Stomach smooth muscle (tissue), 2 donors: ENCODE results near the gene OSCP1.
"Not testable (repeated sequence)": the region's sequence is repeated elsewhere in the genome, so short reads cannot be mapped to it uniquely, and the experiment has no call there.

ENCODE experiments used
- H3K27ac ChIP-seq: one replicate; pipeline ENCODE4 v1.7.0; 2013; ENCODE audit warnings: mild to moderate bottlenecking, low read length, inconsistent platforms
- H3K27me3 ChIP-seq, 2 donors: one replicate each; pipeline ENCODE4 v1.7.0; 2013; ENCODE audit warnings: low read length in 2 of 2; ENCODE audit not compliant: insufficient read depth in 2 of 2, control insufficient read depth in 1 of 2
- H3K36me3 ChIP-seq, 2 donors: one replicate each; pipeline ENCODE4 v1.7.0; 2013; ENCODE audit warnings: low read length in 2 of 2; ENCODE audit not compliant: control insufficient read depth in 2 of 2, insufficient read depth in 2 of 2
- H3K4me1 ChIP-seq: one replicate; pipeline ENCODE4 v1.7.0; 2013; ENCODE audit warnings: low read length; ENCODE audit not compliant: control insufficient read depth, insufficient read depth
- H3K4me3 ChIP-seq, 2 donors: one replicate each; pipeline ENCODE4 v1.7.0; 2013; ENCODE audit warnings: low read length in 2 of 2
- H3K9ac ChIP-seq, 2 donors: one replicate each; pipeline ENCODE4 v1.7.0; 2013; ENCODE audit warnings: low read length in 2 of 2, mild to moderate bottlenecking in 1 of 2
- H3K9me3 ChIP-seq, 2 donors: one replicate each; pipeline ENCODE4 v1.7.0; 2013; ENCODE audit warnings: low read length in 2 of 2; ENCODE audit not compliant: control insufficient read depth in 2 of 2
- donor health status: healthy.
- donor health status: Pancreatic carcinoma.

Gene OSCP1

GRCh38 chr1:36450270-36450918, at the start of gene OSCP1:
TSS of gene OSCP1 (minus strand) at chr1:36450451. CDS start at chr1:36450369, 82 bp downstream.
- peaks cover 9% of the 10 kb centered on the region for H3K4me1 ChIP-seq
- H3K27me3 ChIP-seq: no peaks in the 10 kb centered on the region
- H3K4me3 ChIP-seq: peak within 1 kb of the TSS; percentile 90 to 93
- H3K27ac ChIP-seq: peak within 1 kb of the TSS; percentile 95
- peaks cover 6 to 12% of the 10 kb centered on the region in 2 donors for H3K36me3 ChIP-seq
- no peaks in the 10 kb centered on the region for H3K9me3 ChIP-seq
- peak within 1 kb of the TSS; percentile 79 to 94 for H3K9ac ChIP-seq

GRCh38 chr1:36497207-36497606, 47.0 kb upstream of the OSCP1 start:
- Histone ChIP-seq H3K9ac (no peak overlapping the region), H3K9me3 (no peaks in the 10 kb centered on the region), H3K27me3 (no peaks in the 10 kb centered on the region), H3K27ac (no peak overlapping the region), H3K4me3 (no peak overlapping the region), H3K36me3 (no peaks in the 10 kb centered on the region), H3K4me1 (no peaks in the 10 kb centered on the region)

- H3K27me3 ChIP-seq: no peaks in the 10 kb centered on the region
- no peak overlapping the region for H3K4me3 ChIP-seq
- no peaks in the 10 kb centered on the region for H3K9me3 ChIP-seq
- no peaks in the 10 kb centered on the region for H3K36me3 ChIP-seq
- H3K4me1 ChIP-seq: no peaks in the 10 kb centered on the region
- no peak overlapping the region for H3K27ac ChIP-seq
- no peak overlapping the region for H3K9ac ChIP-seq
Observed at GRCh38 chr1:36494971-36495370, 44.7 kb upstream of the OSCP1 start.

DNA sequence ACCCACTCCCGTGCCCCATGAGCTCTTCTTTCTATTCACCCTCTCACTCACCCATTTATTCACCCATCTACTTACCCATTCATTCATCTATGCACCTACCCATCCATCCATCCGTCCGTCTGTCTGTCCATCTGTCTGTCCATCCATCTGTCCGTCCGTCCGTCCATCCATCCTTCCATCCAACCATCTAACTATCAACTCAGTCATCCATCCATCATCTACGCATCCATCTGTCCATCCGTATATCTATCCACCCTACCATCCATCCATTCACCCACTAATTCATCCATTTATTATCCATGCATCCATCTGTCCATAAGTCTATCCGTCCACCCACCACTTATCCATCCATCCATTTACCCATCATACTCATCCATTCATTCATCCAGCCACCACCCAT, 43.3 kb upstream of the OSCP1 start:
- Histone ChIP-seq H3K9me3 (no peaks in the 10 kb centered on the region), H3K4me1 (no peaks in the 10 kb centered on the region), H3K27me3 (no peaks in the 10 kb centered on the region), H3K9ac (no peak overlapping the region), H3K27ac (no peak overlapping the region), H3K4me3 (no peak overlapping the region), H3K36me3 (no peaks in the 10 kb centered on the region)

DNA sequence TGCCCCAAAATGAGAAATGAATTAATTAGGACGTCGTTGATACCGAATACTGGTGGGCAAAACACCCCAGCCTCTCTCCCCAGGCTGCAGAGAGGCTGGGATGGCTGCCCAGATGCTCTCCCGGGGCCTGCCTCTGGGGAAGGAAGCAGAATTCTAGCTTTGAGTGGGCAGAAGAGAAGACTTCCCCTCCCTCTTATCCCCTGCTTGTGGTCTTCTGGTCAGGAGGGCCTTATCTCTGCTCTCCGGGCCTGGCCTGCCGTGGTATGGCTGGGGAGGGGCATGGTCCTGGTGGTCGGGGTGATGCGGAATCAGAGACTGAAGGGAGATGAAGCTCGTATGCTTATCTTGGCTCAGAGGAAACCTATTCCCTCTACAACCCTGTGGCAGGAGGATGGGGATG, 42.2 kb upstream of the OSCP1 start:
- Histone ChIP-seq H3K4me3 (no peak overlapping the region), H3K9ac (no peak overlapping the region), H3K4me1 (no peaks in the 10 kb centered on the region), H3K36me3 (no peaks in the 10 kb centered on the region), H3K27ac (no peak overlapping the region), H3K9me3 (no peaks in the 10 kb centered on the region), H3K27me3 (peaks cover 0 to 2% of the 10 kb centered on the region in 2 donors)

- H3K27me3 ChIP-seq, H3K4me3 ChIP-seq, H3K36me3 ChIP-seq, H3K4me1 ChIP-seq, H3K9me3 ChIP-seq, H3K27ac ChIP-seq, H3K9ac ChIP-seq: not testable (repeated sequence)
Observed at GRCh38 chr1:36489258-36490051, 39.2 kb upstream of the OSCP1 start.

GRCh38 chr1:36487906-36488305, 37.7 kb upstream of the OSCP1 start:
- Histone ChIP-seq H3K27ac (no peak overlapping the region), H3K9ac (no peak overlapping the region), H3K4me1 (no peaks in the 10 kb centered on the region), H3K36me3 (no peaks in the 10 kb centered on the region), H3K9me3 (no peaks in the 10 kb centered on the region), H3K4me3 (no peak overlapping the region), H3K27me3 (peaks cover 0 to 6% of the 10 kb centered on the region in 2 donors)

GRCh38 chr1:36487336-36487725, 37.1 kb upstream of the OSCP1 start:
- H3K9me3 ChIP-seq, H3K4me3 ChIP-seq, H3K9ac ChIP-seq, H3K27ac ChIP-seq, H3K4me1 ChIP-seq, H3K27me3 ChIP-seq, H3K36me3 ChIP-seq: not testable (repeated sequence)

DNA sequence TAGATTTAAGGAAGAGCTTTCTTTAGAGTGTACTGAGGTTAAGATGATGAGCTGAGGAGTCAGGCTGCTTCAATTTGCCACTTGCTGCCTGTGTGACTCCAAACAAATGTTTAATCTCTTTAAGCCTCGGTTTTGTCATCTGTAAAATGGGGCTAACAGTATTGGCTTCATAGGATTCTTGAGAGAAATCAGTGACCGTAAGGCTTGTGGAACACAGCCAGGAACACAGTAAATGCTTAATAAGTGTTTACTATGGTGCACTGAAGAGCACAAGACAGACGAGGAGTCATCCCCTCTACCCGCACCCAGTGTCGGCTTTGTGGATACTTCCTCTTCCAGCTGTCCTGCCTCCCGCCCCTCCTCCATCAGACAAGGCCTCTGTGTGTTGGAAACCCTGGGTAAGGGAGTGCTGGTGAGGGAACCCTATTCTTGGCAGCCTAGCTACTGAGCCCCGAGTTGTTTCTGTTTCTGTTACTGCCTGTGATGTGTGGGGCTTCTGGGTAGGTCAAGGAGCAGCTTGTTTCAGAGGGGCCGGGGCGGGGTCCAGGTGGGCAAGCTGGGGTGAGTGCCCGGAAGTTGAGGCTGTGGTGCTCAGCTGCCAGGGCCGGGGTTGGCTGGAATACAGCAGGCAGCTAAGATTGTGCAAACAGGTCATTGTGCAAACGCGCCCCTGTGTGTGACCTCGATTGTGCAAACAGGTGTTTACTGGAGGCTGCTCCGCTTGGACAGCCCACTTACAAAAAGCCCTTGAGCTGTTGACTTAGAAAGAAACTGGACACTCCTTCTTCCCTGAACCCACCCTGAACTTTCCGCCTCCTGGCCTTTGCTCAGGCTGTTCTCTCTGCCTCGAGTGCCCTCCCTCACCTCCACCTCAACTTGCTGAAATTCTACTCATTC, 36.4 kb upstream of the OSCP1 start:
- no peak overlapping the region for H3K4me3 ChIP-seq
- no peaks in the 10 kb centered on the region for H3K36me3 ChIP-seq
- H3K4me1 ChIP-seq: no peaks in the 10 kb centered on the region
- peaks cover 0 to 6% of the 10 kb centered on the region in 2 donors for H3K27me3 ChIP-seq
- no peak overlapping the region for H3K9ac ChIP-seq
- no peaks in the 10 kb centered on the region for H3K9me3 ChIP-seq
- no peak overlapping the region for H3K27ac ChIP-seq

GRCh38 chr1:36486093-36486438, 35.8 kb upstream of the OSCP1 start:
- Histone ChIP-seq H3K9ac (no peak overlapping the region), H3K4me1 (no peaks in the 10 kb centered on the region), H3K27ac (no peak overlapping the region), H3K36me3 (no peaks in the 10 kb centered on the region), H3K27me3 (peaks cover 0 to 6% of the 10 kb centered on the region in 2 donors), H3K9me3 (no peaks in the 10 kb centered on the region), H3K4me3 (no peak overlapping the region)
